ENCODE measurements around the gene IRF7. TPM values are rescaled to one million over a fixed set of nuclear protein-coding genes. Genes with fewer than 3 reads are reported as not detected.

IRF7 gene
- polyA plus RNA-seq, 2 of the 4 experiments (the other 2 are of a cell fraction) = 2.0 to 3.1 TPM

- DNase-seq (ENCODE audit: low read depth in 1 of 2, low spot score in 1 of 2) (no peak), ATAC-seq (no peak), FAIRE-seq (no peak)
- WGBS (ENCODE audit: missing lambda C conversion rate) = 94% methylated on average over 52 of the region's 57 CpGs
- Histone ChIP-seq H3K4me3 (no peak overlapping the region), H3K4me2 (no peak overlapping the region), H3K4me1 (peaks cover 13% of the 10 kb centered on the region; the same call in 2 of the 3 replicates), H3K9me3 (no peaks in the 10 kb centered on the region), H3K27ac (no peak overlapping the region)
- TF ChIP-seq KDM5A (IDR thresholded peaks at IDR 0.05) (no peak), EHMT2 (IDR thresholded peaks at IDR 0.05; ENCODE audit: low read depth) (no peak), EP300 (IDR thresholded peaks at IDR 0.05) (no peak), BHLHE40 (IDR thresholded peaks at IDR 0.05; ENCODE audit: low read depth, low read length) (no peak), RCOR1 (IDR thresholded peaks at IDR 0.05; ENCODE audit: low read depth, low read length) (no peak), MAFK (IDR thresholded peaks at IDR 0.05; ENCODE audit: partially characterized antibody) (no peak), ZSCAN20 (CRISPR knock-in tag; IDR thresholded peaks at IDR 0.05) (no peak), FOSL2 (IDR thresholded peaks at IDR 0.05) (no peak), FOSL2 (CRISPR knock-in tag; IDR thresholded peaks at IDR 0.05) (no peak), CTCF (IDR thresholded peaks at IDR 0.05) (no peak), MYC (IDR thresholded peaks at IDR 0.05; ENCODE audit: borderline replicate concordance, low read length) (no peak), SMC3 (IDR thresholded peaks at IDR 0.05) (no peak), E2F6 (IDR thresholded peaks at IDR 0.05; ENCODE audit: borderline replicate concordance, low read depth) (no peak)
- ChIA-PET CTCF (no interaction called here), POLR2A (no interaction called here)
Observed at GRCh38 chr11:617199-617911, 1.6 kb upstream of the IRF7 start.

- Histone ChIP-seq H3K4me2 (peak overlapping the region; percentile 93), H3K9me3 (no peaks in the 10 kb centered on the region), H3K4me1 (peaks cover 13% of the 10 kb centered on the region; the same call in 2 of the 3 replicates), H3K27ac (peak overlapping the region; percentile 88 to 97; a peak in 5 of 6 replicates), H3K4me3 (no peak overlapping the region; the same call in 2 of the 3 replicates)
- TF ChIP-seq PHF8 (IDR thresholded peaks at IDR 0.05; ENCODE audit: borderline replicate concordance, low read depth) (no peak), REST (IDR thresholded peaks at IDR 0.05) (no peak), GATA3 (IDR thresholded peaks at IDR 0.05; ENCODE audit: borderline replicate concordance) (no peak), RAD21 (conservative IDR thresholded peaks at IDR 0.05 in 1 of 2, IDR thresholded peaks at IDR 0.05 in 1 of 2) (no peak), ZSCAN20 (CRISPR knock-in tag; IDR thresholded peaks at IDR 0.05) (no peak), HDAC2 (IDR thresholded peaks at IDR 0.05) (no peak), KDM5A (IDR thresholded peaks at IDR 0.05) (no peak), POLR2AphosphoS2 (conservative IDR thresholded peaks at IDR 0.05; ENCODE audit: low read length) (no peak), EP300 (IDR thresholded peaks at IDR 0.05) (no peak), CHD2 (IDR thresholded peaks at IDR 0.05; ENCODE audit: low read length, partially characterized antibody) (no peak)
- ATAC-seq (no peak), FAIRE-seq (no peak), DNase-seq (ENCODE audit: low read depth in 1 of 2, low spot score in 1 of 2) (no peak)
- 83% methylated on average over 38 of the region's 39 CpGs for WGBS (ENCODE audit: missing lambda C conversion rate)
- ChIA-PET POLR2A (no interaction called here), CTCF (interaction anchor here (1.1 kb wide), 1 partner anchor 31 kb away, joined by 4 read pairs; no protein-coding TSS in a partner anchor)
Observed at GRCh38 chr11:616320-617198, 809 bp upstream of the IRF7 start.

Data from A549 (cell line).